K562 (cell line): Measurements from ENCODE around the gene UFSP2. TPM values are rescaled to one million over a fixed set of nuclear protein-coding genes. Genes with fewer than 3 reads are reported as not detected.
A peak's percentile ranks its signal among the peaks of the same experiment; 100 is the strongest.

Experiments
- ATAC-seq: fragments of 200-7000 bp; cut with Tn5 transposase; 3 replicates; pipeline ENCODE4 v1.9.1; 2020; ENCODE audit warnings: moderate library complexity
- BruUV-seq: library from RNA; stranded (reverse); fragments of 400-500 nt; replicated peaks from 2 replicates; lab custom pipeline; 2021; lab: Mats Ljungman, UMichigan
- CTCF ChIA-PET: fragments of 300-600 bp; formaldehyde crosslinking; extraction: SDS; loops from one replicate; lab custom pipeline; 2021; ENCODE audit warnings: low intra/inter-chr PET ratio; lab: Yijun Ruan, JAX
- POLR2A ChIA-PET: fragments of 300-600, 350-650 bp; sonication (Branson Sonifier 250); formaldehyde crosslinking; extraction: SDS; loops from one replicate; lab custom pipeline; 2021; ENCODE audit warnings: antibody characterized with exemption, inconsistent platforms; lab: Yijun Ruan, JAX
- DNase-seq, 4 experiments: peaks; one replicate each; pipeline versions ENCODE4 v3.0.0 to v3.0.0-alpha.2; 2011 to 2018; ENCODE audit warnings: low spot score in 3 of 4, mixed read lengths in 3 of 4; ENCODE audit errors: extremely low read depth in 1 of 4
- FAIRE-seq: peaks from 2 replicates; lab custom pipeline; 2011; peaks lifted over from hg19 to GRCh38; lab: Jason Lieb, UNC
- H2AFZ ChIP-seq: 2 replicates; pipeline ENCODE4 v1.6.0; 2011; ENCODE audit warnings: low read depth, low read length, control low read depth, inconsistent platforms
- H3K27ac ChIP-seq: fragments of 200-600 bp; 3 replicates; pipeline ENCODE4 v1.8.0; 2011; ENCODE audit warnings: low read depth, mild to moderate bottlenecking, control low read depth, inconsistent platforms, low read length, moderate library complexity, mixed read lengths; ENCODE audit errors: extremely low read depth
- H3K27me3 ChIP-seq, 2 experiments: fragments of 300-600 bp in 1 of 2; 2 replicates in 1 of 2; 3 replicates in 1 of 2; pipeline versions ENCODE4 v1.6.0 to v1.8.0; 2011; ENCODE audit warnings: inconsistent platforms in 2 of 2, low read length in 2 of 2, mild to moderate bottlenecking in 1 of 2, mixed read lengths in 1 of 2, moderate library complexity in 1 of 2; ENCODE audit not compliant: control insufficient read depth in 2 of 2, insufficient read depth in 2 of 2
- H3K36me3 ChIP-seq: fragments of 300-600 bp; 3 replicates; pipeline ENCODE4 v1.8.0; 2011; ENCODE audit warnings: mild to moderate bottlenecking, low read length, inconsistent platforms; ENCODE audit not compliant: control insufficient read depth, insufficient read depth
- H3K4me1 ChIP-seq, 2 experiments: fragments of 200-600 bp in 1 of 2; replicated peaks in 1 of 2; 2 replicates in 1 of 2; 3 replicates in 1 of 2; pipeline versions ENCODE4 v1.5.1 to v1.8.0; 2011; ENCODE audit warnings: inconsistent platforms in 2 of 2, low read length in 2 of 2, mild to moderate bottlenecking in 1 of 2, mixed read lengths in 1 of 2, moderate library complexity in 1 of 2; ENCODE audit not compliant: control insufficient read depth in 2 of 2, insufficient read depth in 2 of 2
- H3K4me2 ChIP-seq: 2 replicates; pipeline ENCODE4 v1.6.1; 2011; ENCODE audit warnings: low read length, control low read depth, inconsistent platforms, mixed read lengths; ENCODE audit not compliant: insufficient read depth
- H3K4me3 ChIP-seq: fragments of 200-600 bp; sonication (generic), shearing (Covaris generic); 2 replicates; pipeline ENCODE4 v1.5.1; 2016; ENCODE audit warnings: control low read depth, inconsistent platforms
- H3K79me2 ChIP-seq: fragments of 200-600 bp; 3 replicates; pipeline ENCODE4 v1.8.0; 2011; ENCODE audit warnings: low read length, inconsistent platforms; ENCODE audit not compliant: control insufficient read depth, insufficient read depth
- H3K9ac ChIP-seq, 2 experiments: 2 replicates each; pipeline versions ENCODE4 v1.6.0 to v1.6.1; 2011; ENCODE audit warnings: low read depth in 2 of 2, low read length in 2 of 2, control low read depth in 1 of 2, inconsistent platforms in 1 of 2, mild to moderate bottlenecking in 1 of 2, mixed read lengths in 1 of 2; ENCODE audit not compliant: insufficient read depth in 1 of 2
- H3K9me1 ChIP-seq: one replicate; pipeline ENCODE4 v1.6.0; 2011; ENCODE audit warnings: inconsistent platforms, mild to moderate bottlenecking, low read length, moderate library complexity; ENCODE audit not compliant: control insufficient read depth, insufficient read depth
- H3K9me3 ChIP-seq: replicated peaks from 2 replicates; pipeline ENCODE4 v1.5.1; 2011; ENCODE audit warnings: low read depth, low read length, inconsistent platforms; ENCODE audit not compliant: control insufficient read depth, insufficient read depth
- H4K20me1 ChIP-seq: replicated peaks from 2 replicates; pipeline ENCODE4 v1.6.1; 2011; ENCODE audit warnings: low read length, inconsistent platforms, mixed read lengths; ENCODE audit not compliant: control insufficient read depth, insufficient read depth
- CEBPB ChIP-seq: fragments of 450-650 bp; IDR thresholded peaks from 2 replicates; pipeline ENCODE4 v1.6.1; 2016; ENCODE audit warnings: missing genetic modification characterization, missing compliant biosample characterization
- CEBPG ChIP-seq, 3 experiments: fragments of 200-800 bp in 1 of 3; sonication (Bioruptor generic) in 1 of 3; sonication (generic) in 1 of 3; formaldehyde crosslinking in 1 of 3; IDR thresholded peaks in 2 of 3; conservative IDR thresholded peaks in 1 of 3; 2 replicates each; pipeline versions ENCODE4 v1.6.1 to v1.8.0; 2016 to 2022; ENCODE audit warnings: missing compliant biosample characterization in 2 of 3, missing genetic modification characterization in 2 of 3, mild to moderate bottlenecking in 1 of 3, missing genetic modification reagents in 1 of 3
- E2F5 ChIP-seq: sonication (generic); formaldehyde crosslinking; IDR thresholded peaks from 2 replicates; pipeline ENCODE4 v1.8.0; 2022; ENCODE audit warnings: mild to moderate bottlenecking, missing genetic modification reagents
- MEIS2 ChIP-seq: fragments of 450-650 bp; IDR thresholded peaks from 2 replicates; pipeline ENCODE4 v1.6.1; 2014; ENCODE audit warnings: mild to moderate bottlenecking; ENCODE audit not compliant: partially characterized antibody
- WGBS: fragments of 100-300 bp; shearing (Covaris generic); methylation state at CpG from one replicate; pipeline ENCODE4 v1.1.6; 2016; ENCODE audit warnings: low coverage, mixed read lengths; ENCODE audit not compliant: insufficient coverage; ENCODE audit errors: missing lambda C conversion rate; 5-methylcytosine and 5-hydroxymethylcytosine counted together
- in situ Hi-C: fragments of 300-500 bp; cut with MboI; formaldehyde crosslinking; loops from 4 replicates; pipeline ENCODE4 v1.15.0; 2018; ENCODE audit warnings: inconsistent platforms, mixed read lengths
- intact Hi-C: fragments of 100-400 bp; cut with micrococcal nuclease; formaldehyde crosslinking; loops from 2 replicates; pipeline ENCODE4 v1.14.2; 2022
- polyA plus RNA-seq, 8 experiments: library from polyadenylated mRNA; depleted of rRNA in 4 of 8; stranded (reverse) in 5 of 8; unstranded in 3 of 8; fragments of >200 nt; fragmentation: Nextera tagmentation in 2 of 8; fragmentation: Illumina TruSeq in 1 of 8; extraction: Ambion mirVana in 2 of 8; extraction: Trizol in 1 of 8; gene quantifications; 2 replicates each; pipeline versions ENCODE4 v1.2.1 to v1.2.3, GENCODE V29; 2011 to 2014; ENCODE audit warnings: inconsistent platforms in 1 of 8, missing spikeins in 1 of 8
- total RNA-seq, 7 experiments: library from RNA; depleted of rRNA in 6 of 7; stranded (reverse); fragments of >200 nt in 6 of 7; fragmentation: Illumina TruSeq in 2 of 7; extraction: Trizol in 2 of 7; gene quantifications; 2 replicates each; pipeline versions ENCODE4 v1.2.1 to v1.2.3, GENCODE V29; 2011 to 2021; ENCODE audit warnings: low replicate concordance in 1 of 7

The UFSP2 gene
- total and polyA plus RNA-seq, 9 of the 15 experiments (the other 6 are each of a cell fraction or from before 2014, with no cell fraction given) = 20.1 to 55.8 (median 26.6) TPM

- TF ChIP-seq E2F5 (CRISPR knock-in tag) = no peak
- TF ChIP-seq CEBPG (CRISPR knock-in tag; IDR thresholded peaks at IDR 0.05) = no peak
- peak; percentile 25 to 48; a peak in 2 of 4 replicates for TF ChIP-seq CEBPG (tag; conservative IDR thresholded peaks at IDR 0.05 in 1 of 2, IDR thresholded peaks at IDR 0.05 in 1 of 2)
Observed at GRCh38 chr4:185381288-185382196, 44.2 kb downstream of the UFSP2 start (continued).

- ChIA-PET POLR2A (interaction anchor here (0.8 to 2.4 kb wide), 3 partner anchors 10 to 405 kb away, joined by 3 to 5 read pairs (median 3); no protein-coding TSS in a partner anchor), CTCF (no interaction called here)
- DNase-seq = no peak
- H3K27me3 ChIP-seq = no peaks in the 10 kb centered on the region
- no peak overlapping the region for H2AFZ ChIP-seq
- no peak overlapping the region for H3K27ac ChIP-seq
- H4K20me1 ChIP-seq = no peaks in the 10 kb centered on the region
- no peaks in the 10 kb centered on the region for H3K79me2 ChIP-seq
- BruUV-seq = no TSS peak
- H3K4me3 ChIP-seq = no peak overlapping the region
- no peaks in the 10 kb centered on the region for H3K9me3 ChIP-seq
- no peak; the same call in 2 of the 3 replicates for ATAC-seq
- no peak overlapping the region for H3K4me2 ChIP-seq
- WGBS = 64% methylated on average over 1 of the region's 1 CpG
- no peaks in the 10 kb centered on the region for H3K36me3 ChIP-seq
- intact Hi-C loops (no loop called here), in situ Hi-C loops (no loop called here)
- no peak for FAIRE-seq
- H3K9ac ChIP-seq = no peak overlapping the region
- peaks cover 3 to 4% of the 10 kb centered on the region in 2 experiments; a peak in 3 of 5 replicates for H3K4me1 ChIP-seq
- no peaks in the 10 kb centered on the region for H3K9me1 ChIP-seq
- TF ChIP-seq CEBPB (tag) (peak; percentile 63; the same call in 1 of the 2 replicates), MEIS2 (no peak)
Observed at GRCh38 chr4:185380320-185380719, 45.4 kb downstream of the UFSP2 start.
